Epidermal melanocyte (primary cell): ENCODE results near the gene CDC42BPB.

Experiments used
- DNase-seq: peaks from one replicate; pipeline ENCODE4 v3.0.0; 2011; ENCODE audit warnings: low spot score; ENCODE audit not compliant: insufficient read length

CDC42BPB gene

GRCh38 chr14:103057372-103058163 lies at the start of gene CDC42BPB:
Gene CDC42BPB (minus strand): TSS chr14:103057549. CDS start chr14:103057173, 376 bp downstream.
- DNase-seq = peak; percentile 75

GRCh38 chr14:103105580-103106150 lies 48.3 kb upstream of the CDC42BPB start:
- DNase-seq = no peak

- peak; percentile 65 for DNase-seq
Observed at GRCh38 chr14:103104654-103105452, 47.5 kb upstream of the CDC42BPB start.

- DNase-seq = no peak
Observed at GRCh38 chr14:103104389-103104653, 47.0 kb upstream of the CDC42BPB start.

GRCh38 chr14:103103461-103104388 lies 46.4 kb upstream of the CDC42BPB start:
- DNase-seq = peak; percentile 54

GRCh38 chr14:103102689-103103260 lies 45.4 kb upstream of the CDC42BPB start:
- no peak for DNase-seq

- no peak for DNase-seq
Observed at GRCh38 chr14:103101963-103102688, 44.8 kb upstream of the CDC42BPB start.

- DNase-seq = no peak
Observed at GRCh38 chr14:103101257-103101962, 44.1 kb upstream of the CDC42BPB start.

GRCh38 chr14:103100281-103101121 lies 43.2 kb upstream of the CDC42BPB start:
- DNase-seq = no peak

GRCh38 chr14:103099733-103100280 lies 42.5 kb upstream of the CDC42BPB start:
- DNase-seq = no peak

GRCh38 chr14:103099081-103099732 lies 41.9 kb upstream of the CDC42BPB start:
- no peak for DNase-seq

- DNase-seq = no peak
Observed at GRCh38 chr14:103097994-103098957, 40.9 kb upstream of the CDC42BPB start.

- no peak for DNase-seq
Observed at GRCh38 chr14:103097244-103097993, 40.1 kb upstream of the CDC42BPB start.

- no peak for DNase-seq
Observed at GRCh38 chr14:103096387-103096786, 39.0 kb upstream of the CDC42BPB start.

- no peak for DNase-seq
Observed at GRCh38 chr14:103095210-103095778, 37.9 kb upstream of the CDC42BPB start.
